MM.1S (cell line): ENCODE measurements around the gene NCS1.

Experiments used
- DNase-seq: peaks from one replicate; pipeline ENCODE4 v3.0.0-alpha.2; 2015
- H2AFZ ChIP-seq: fragments of 300-600 bp; sonication (generic); 2 replicates; pipeline ENCODE4 v1.6.0; 2016; ENCODE audit warnings: antibody characterized with exemption, low read length
- H3F3A ChIP-seq: fragments of 300-600 bp; sonication (generic); 2 replicates; pipeline ENCODE4 v1.6.1; 2016; ENCODE audit warnings: mild to moderate bottlenecking, antibody characterized with exemption, low read length, moderate library complexity, mixed read lengths; ENCODE audit not compliant: insufficient read depth
- H3K27ac ChIP-seq: fragments of 300-600 bp; sonication (generic); 2 replicates; pipeline ENCODE4 v1.5.1; 2016; ENCODE audit warnings: mild to moderate bottlenecking, low read length
- H3K27me3 ChIP-seq: fragments of 300-600 bp; sonication (generic); replicated peaks from 2 replicates; pipeline ENCODE4 v1.6.0; 2016; ENCODE audit warnings: low read length; ENCODE audit not compliant: insufficient read depth
- H3K36me3 ChIP-seq: fragments of 300-600 bp; sonication (generic); replicated peaks from 2 replicates; pipeline ENCODE4 v1.6.1; 2016; ENCODE audit warnings: mild to moderate bottlenecking, low read length, mixed read lengths; ENCODE audit not compliant: insufficient read depth
- H3K4me1 ChIP-seq: fragments of 300-600 bp; sonication (generic); 2 replicates; pipeline ENCODE4 v1.6.1; 2016; ENCODE audit warnings: low read length, mixed read lengths
- H3K4me2 ChIP-seq: fragments of 300-600 bp; sonication (generic); 2 replicates; pipeline ENCODE4 v1.6.0; 2016; ENCODE audit warnings: low read depth, low read length
- H3K4me3 ChIP-seq: fragments of 300-600 bp; sonication (generic); 2 replicates; pipeline ENCODE4 v1.5.1; 2016; ENCODE audit warnings: low read length, mixed read lengths
- H3K79me2 ChIP-seq: fragments of 300-600 bp; sonication (generic); 2 replicates; pipeline ENCODE4 v1.6.1; 2016; ENCODE audit warnings: mixed run types, low read length, mixed read lengths
- H3K9ac ChIP-seq: fragments of 300-600 bp; sonication (generic); 2 replicates; pipeline ENCODE4 v1.6.1; 2016; ENCODE audit warnings: low read length, mixed read lengths
- H3K9me2 ChIP-seq: fragments of 300-600 bp; sonication (generic); replicated peaks from 2 replicates; pipeline ENCODE4 v1.6.1; 2016; ENCODE audit warnings: mild to moderate bottlenecking, low read length, mixed read lengths; ENCODE audit not compliant: insufficient read depth
- H3K9me3 ChIP-seq: fragments of 300-600 bp; sonication (generic); replicated peaks from 2 replicates; pipeline ENCODE4 v1.6.1; 2016; ENCODE audit warnings: mild to moderate bottlenecking, low read length, mixed read lengths; ENCODE audit not compliant: insufficient read depth
- H4K20me1 ChIP-seq: fragments of 300-600 bp; sonication (generic); 2 replicates; pipeline ENCODE4 v1.6.1; 2016; ENCODE audit warnings: mild to moderate bottlenecking, low read length, moderate library complexity, mixed read lengths; ENCODE audit not compliant: insufficient read depth
- EZH2 ChIP-seq: fragments of 300-600 bp; sonication (generic); optimal IDR thresholded peaks from 2 replicates; pipeline ENCODE3; 2017; ENCODE audit warnings: low read depth, mild to moderate bottlenecking, antibody characterized with exemption, low read length, mixed read lengths
- EZH2phosphoT487 ChIP-seq: fragments of 300-600 bp; sonication (generic); IDR thresholded peaks from 2 replicates; pipeline ENCODE4 v1.6.1; 2018; ENCODE audit warnings: antibody characterized with exemption, low read length
- TF ChIP-seq, protein P1 (sequence below): fragments of 300-600 bp; sonication (generic); IDR thresholded peaks from 2 replicates; pipeline ENCODE4 v1.5.1; 2016; ENCODE audit warnings: antibody characterized with exemption, low read length, mixed read lengths

NCS1 gene

DNA sequence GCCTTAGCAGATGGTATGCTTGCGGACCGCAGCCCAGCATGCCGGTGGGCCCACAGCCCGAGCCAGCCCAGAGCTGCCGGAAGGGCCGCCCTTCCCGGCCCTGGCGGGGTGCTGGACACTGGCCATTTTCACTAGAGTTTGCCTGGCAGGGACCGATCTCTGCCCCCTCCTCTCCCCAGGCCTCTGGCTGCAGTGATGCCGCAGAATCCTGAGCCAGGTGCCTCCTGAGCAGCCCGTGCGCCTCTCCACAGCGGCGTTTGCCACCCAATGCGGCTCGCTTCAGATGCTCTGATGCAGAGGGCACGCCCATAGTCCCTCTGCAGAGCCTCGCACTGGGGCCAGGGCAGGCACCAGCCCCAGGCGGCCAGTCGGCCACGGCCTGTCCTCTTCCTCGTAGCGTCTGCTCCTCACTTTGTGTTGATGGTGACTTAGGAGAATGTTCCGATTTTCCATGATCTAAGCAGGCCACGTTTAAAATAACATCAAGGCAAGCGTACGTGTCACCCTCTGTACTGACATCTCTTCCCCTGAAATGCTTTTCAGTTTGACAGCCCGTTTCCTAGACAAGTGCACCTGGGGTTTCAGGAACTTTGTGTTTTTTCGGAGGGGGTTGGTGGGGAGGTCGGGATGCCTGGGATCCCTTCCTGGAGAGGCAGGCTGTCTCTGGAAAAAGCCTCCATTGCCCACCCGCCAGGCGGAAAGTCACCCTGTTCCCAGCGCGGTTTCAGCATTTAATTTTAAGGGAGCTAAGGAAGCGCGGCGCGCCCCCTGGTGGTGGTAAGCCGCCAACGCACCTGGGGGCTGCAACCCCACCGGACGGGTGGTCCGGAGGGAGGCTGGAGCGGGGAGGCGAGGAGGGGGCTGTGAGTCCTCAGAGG, 63.6 kb downstream of the NCS1 start:
- DNase-seq: peak; percentile 50
- Histone ChIP-seq H3K9ac (no peak overlapping the region), H3K27me3 (peaks cover 62% of the 10 kb centered on the region), H3K9me2 (no peaks in the 10 kb centered on the region), H3K27ac (no peak overlapping the region), H3K36me3 (no peaks in the 10 kb centered on the region), H3K4me2 (peak overlapping the region; percentile 59; the same call in 1 of the 2 replicates), H4K20me1 (no peaks in the 10 kb centered on the region), H3K4me1 (peaks cover 5% of the 10 kb centered on the region; the same call in 1 of the 2 replicates), H3F3A (0 out of 2 replicates have a peak, but pooled peaks cover 4% of the 10 kb centered on the region), H3K4me3 (peak overlapping the region; percentile 32; the same call in 1 of the 2 replicates), H3K79me2 (no peaks in the 10 kb centered on the region), H3K9me3 (no peaks in the 10 kb centered on the region), H2AFZ (0 out of 2 replicates have a peak overlapping the region, but pooled peaks have one; percentile 32)
- TF ChIP-seq, protein P1, sequence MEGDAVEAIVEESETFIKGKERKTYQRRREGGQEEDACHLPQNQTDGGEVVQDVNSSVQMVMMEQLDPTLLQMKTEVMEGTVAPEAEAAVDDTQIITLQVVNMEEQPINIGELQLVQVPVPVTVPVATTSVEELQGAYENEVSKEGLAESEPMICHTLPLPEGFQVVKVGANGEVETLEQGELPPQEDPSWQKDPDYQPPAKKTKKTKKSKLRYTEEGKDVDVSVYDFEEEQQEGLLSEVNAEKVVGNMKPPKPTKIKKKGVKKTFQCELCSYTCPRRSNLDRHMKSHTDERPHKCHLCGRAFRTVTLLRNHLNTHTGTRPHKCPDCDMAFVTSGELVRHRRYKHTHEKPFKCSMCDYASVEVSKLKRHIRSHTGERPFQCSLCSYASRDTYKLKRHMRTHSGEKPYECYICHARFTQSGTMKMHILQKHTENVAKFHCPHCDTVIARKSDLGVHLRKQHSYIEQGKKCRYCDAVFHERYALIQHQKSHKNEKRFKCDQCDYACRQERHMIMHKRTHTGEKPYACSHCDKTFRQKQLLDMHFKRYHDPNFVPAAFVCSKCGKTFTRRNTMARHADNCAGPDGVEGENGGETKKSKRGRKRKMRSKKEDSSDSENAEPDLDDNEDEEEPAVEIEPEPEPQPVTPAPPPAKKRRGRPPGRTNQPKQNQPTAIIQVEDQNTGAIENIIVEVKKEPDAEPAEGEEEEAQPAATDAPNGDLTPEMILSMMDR: peak; percentile 95
- TF ChIP-seq EZH2phosphoT487 (no peak), EZH2 (no peak)

DNA sequence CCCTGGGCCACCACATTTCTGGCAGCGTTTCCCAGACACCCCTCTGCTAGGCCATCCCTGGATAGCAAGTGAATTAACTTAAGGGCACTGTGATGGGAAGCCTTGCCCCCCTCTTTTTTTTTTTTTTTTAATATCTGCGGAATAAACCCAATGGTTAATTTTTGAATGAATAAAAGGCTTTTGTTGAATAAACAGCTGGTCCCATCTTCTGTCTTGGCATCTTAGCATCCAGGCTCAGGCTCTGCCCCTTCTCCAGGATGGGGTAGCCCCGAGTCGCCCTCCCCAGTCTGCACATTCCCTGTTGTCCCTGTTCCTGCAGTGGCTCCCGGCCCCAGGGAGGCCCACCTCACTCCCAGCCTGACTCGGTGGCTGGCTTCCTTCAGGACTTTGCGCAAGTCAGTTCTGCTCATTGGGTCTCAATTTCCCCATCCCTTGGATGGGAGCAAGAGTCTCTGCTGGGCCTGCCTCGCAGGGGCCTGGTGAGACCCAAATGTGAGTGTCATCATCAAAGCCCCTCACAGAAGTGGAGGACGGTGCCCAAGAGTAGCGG, 64.3 kb downstream of the NCS1 start:
- Histone ChIP-seq H3K9ac (no peak overlapping the region), H3K9me2 (no peaks in the 10 kb centered on the region), H3K4me2 (peak overlapping the region; percentile 59; the same call in 1 of the 2 replicates), H3K79me2 (no peaks in the 10 kb centered on the region), H4K20me1 (no peaks in the 10 kb centered on the region), H3K36me3 (no peaks in the 10 kb centered on the region), H2AFZ (no peak overlapping the region), H3K4me3 (no peak overlapping the region), H3K9me3 (no peaks in the 10 kb centered on the region), H3K27ac (no peak overlapping the region), H3K27me3 (peaks cover 58% of the 10 kb centered on the region), H3K4me1 (peaks cover 6% of the 10 kb centered on the region; the same call in 1 of the 2 replicates), H3F3A (0 out of 2 replicates have a peak, but pooled peaks cover 4% of the 10 kb centered on the region)
- DNase-seq: no peak
- TF ChIP-seq EZH2phosphoT487: no peak
- TF ChIP-seq EZH2: no peak
- TF ChIP-seq, protein P1: no peak

DNA sequence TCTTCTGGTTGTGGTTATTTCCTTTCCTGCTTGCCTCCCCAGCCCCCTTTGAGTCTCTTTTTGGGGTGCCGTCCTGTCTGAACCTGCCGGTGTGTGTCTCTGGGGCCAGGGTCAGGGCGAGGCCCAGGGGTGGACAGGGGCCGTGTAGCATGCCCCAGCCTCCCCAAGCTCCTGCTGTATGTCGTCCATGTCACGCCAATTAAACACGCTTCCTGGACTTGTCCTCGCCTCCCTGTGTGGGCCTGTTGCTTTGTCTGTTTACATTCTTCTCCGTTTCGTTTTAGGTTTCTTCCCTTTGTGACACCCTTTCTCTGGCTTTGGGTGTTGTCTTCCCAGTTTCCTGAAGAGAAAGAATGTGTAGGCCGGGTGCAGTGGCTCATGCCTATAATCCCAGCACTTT, 64.9 kb downstream of the NCS1 start:
- no peak overlapping the region for H2AFZ ChIP-seq
- no peak overlapping the region for H3K9ac ChIP-seq
- H3K79me2 ChIP-seq: no peaks in the 10 kb centered on the region
- peaks cover 54% of the 10 kb centered on the region for H3K27me3 ChIP-seq
- H4K20me1 ChIP-seq: no peaks in the 10 kb centered on the region
- H3K9me2 ChIP-seq: no peaks in the 10 kb centered on the region
- no peaks in the 10 kb centered on the region for H3K36me3 ChIP-seq
- H3K4me1 ChIP-seq: peaks cover 6% of the 10 kb centered on the region; the same call in 1 of the 2 replicates
- no peak overlapping the region for H3K27ac ChIP-seq
- H3K9me3 ChIP-seq: no peaks in the 10 kb centered on the region
- DNase-seq: no peak
- H3K4me3 ChIP-seq: no peak overlapping the region
- H3F3A ChIP-seq: 0 out of 2 replicates have a peak, but pooled peaks cover 4% of the 10 kb centered on the region
- TF ChIP-seq EZH2phosphoT487: no peak
- TF ChIP-seq, protein P1: no peak
- TF ChIP-seq EZH2: no peak
- no peak overlapping the region for H3K4me2 ChIP-seq
